ENCODE results near the gene ECHDC3.

ECHDC3 gene, protein sequence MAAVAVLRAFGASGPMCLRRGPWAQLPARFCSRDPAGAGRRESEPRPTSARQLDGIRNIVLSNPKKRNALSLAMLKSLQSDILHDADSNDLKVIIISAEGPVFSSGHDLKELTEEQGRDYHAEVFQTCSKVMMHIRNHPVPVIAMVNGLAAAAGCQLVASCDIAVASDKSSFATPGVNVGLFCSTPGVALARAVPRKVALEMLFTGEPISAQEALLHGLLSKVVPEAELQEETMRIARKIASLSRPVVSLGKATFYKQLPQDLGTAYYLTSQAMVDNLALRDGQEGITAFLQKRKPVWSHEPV

DNA sequence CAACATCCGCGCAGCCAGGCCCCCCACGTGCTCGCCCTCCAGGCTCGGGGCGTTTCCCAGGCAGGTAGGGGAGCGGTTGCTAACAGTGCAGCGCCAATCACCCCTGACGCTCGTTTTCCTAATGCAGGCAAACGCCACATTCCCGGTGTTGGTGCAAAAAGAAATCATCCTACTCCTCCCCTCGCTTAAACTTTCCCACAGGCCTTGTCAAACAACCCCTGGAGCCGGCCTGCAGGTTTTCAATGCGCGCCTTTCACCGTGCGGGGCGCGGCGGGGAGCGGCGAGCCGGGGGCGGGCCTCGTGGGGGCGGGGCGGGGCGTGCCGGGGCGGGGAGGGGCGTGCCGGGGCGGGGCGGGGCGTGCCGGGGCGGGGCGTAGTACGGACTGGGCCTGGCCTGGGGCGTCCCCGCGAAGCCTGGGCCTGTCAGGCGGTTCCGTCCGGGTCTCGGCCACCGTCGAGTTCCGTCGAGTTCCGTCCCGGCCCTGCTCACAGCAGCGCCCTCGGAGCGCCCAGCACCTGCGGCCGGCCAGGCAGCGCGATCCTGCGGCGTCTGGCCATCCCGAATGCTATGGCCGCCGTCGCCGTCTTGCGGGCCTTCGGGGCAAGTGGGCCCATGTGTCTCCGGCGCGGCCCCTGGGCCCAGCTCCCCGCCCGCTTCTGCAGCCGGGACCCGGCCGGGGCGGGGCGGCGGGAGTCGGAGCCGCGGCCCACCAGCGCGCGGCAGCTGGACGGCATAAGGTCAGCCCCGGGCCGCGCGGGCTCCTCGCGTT, at the start of gene ECHDC3:
TSS of gene ECHDC3 (plus strand) at position 374 of the 770 bp plus-strand sequence. CDS start at position 569, 195 bp downstream.
- H3K36me3 ChIP-seq (ENCODE audit: control insufficient read depth, low read length) = no peaks in the 10 kb centered on the region
- no peaks in the 10 kb centered on the region for H3K9me2 ChIP-seq (replicated peaks; ENCODE audit: control insufficient read depth, low read length)
- no peaks in the 10 kb centered on the region; the same call in 1 of the 2 replicates for H3K27me3 ChIP-seq (ENCODE audit: control insufficient read depth, low read length)
- no peaks in the 10 kb centered on the region for H4K20me1 ChIP-seq (ENCODE audit: control insufficient read depth, insufficient read depth, low read depth, low read length)
- H3K9me3 ChIP-seq (ENCODE audit: control insufficient read depth, insufficient read depth, low read length) = no peaks in the 10 kb centered on the region
- H3K79me2 ChIP-seq (ENCODE audit: control insufficient read depth, low read length) = no peaks in the 10 kb centered on the region
- H3K4me3 ChIP-seq (ENCODE audit: low read length) = peak within 1 kb of the TSS; percentile 54
- no peaks in the 10 kb centered on the region for H3F3A ChIP-seq (ENCODE audit: control insufficient read depth, insufficient read depth)
- no peak for TF ChIP-seq EZH2phosphoT487 (IDR thresholded peaks at IDR 0.05; ENCODE audit: borderline replicate concordance, low read length)
- TF ChIP-seq, protein P1, sequence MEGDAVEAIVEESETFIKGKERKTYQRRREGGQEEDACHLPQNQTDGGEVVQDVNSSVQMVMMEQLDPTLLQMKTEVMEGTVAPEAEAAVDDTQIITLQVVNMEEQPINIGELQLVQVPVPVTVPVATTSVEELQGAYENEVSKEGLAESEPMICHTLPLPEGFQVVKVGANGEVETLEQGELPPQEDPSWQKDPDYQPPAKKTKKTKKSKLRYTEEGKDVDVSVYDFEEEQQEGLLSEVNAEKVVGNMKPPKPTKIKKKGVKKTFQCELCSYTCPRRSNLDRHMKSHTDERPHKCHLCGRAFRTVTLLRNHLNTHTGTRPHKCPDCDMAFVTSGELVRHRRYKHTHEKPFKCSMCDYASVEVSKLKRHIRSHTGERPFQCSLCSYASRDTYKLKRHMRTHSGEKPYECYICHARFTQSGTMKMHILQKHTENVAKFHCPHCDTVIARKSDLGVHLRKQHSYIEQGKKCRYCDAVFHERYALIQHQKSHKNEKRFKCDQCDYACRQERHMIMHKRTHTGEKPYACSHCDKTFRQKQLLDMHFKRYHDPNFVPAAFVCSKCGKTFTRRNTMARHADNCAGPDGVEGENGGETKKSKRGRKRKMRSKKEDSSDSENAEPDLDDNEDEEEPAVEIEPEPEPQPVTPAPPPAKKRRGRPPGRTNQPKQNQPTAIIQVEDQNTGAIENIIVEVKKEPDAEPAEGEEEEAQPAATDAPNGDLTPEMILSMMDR (IDR thresholded peaks at IDR 0.05; ENCODE audit: low read depth, low read length, poor library complexity, severe bottlenecking) = no peak
- peak within 1 kb of the TSS; percentile 59 for H3K4me2 ChIP-seq (ENCODE audit: low read length)
- no peak within 1 kb of the TSS for H3K27ac ChIP-seq (ENCODE audit: low read depth, low read length)
- peaks cover 4% of the 10 kb centered on the region for H3K4me1 ChIP-seq (ENCODE audit: control insufficient read depth, low read length)

DNA sequence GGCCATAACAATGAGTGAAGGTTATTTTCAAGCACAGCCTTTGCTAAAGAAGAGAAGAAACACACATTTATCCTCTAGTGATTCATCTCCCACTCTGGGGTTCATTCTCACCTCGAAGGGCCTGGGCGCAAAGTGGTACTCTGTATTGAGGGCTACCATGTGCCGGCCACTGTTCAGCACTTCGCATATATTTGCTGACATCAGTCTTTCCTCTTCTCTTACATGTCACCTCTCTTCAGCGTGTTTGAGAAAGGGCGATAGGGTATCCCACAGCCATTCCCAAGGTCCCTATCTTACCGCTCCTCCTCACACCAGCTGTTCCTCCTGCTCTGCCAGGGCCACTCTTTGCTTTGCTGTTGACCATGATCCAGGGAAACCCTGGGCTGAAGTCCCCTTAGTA, 48.8 kb upstream of the ECHDC3 start:
- H3K27me3 ChIP-seq (ENCODE audit: control insufficient read depth, low read length) = no peaks in the 10 kb centered on the region
- no peak overlapping the region for H3K4me3 ChIP-seq (ENCODE audit: low read length)
- H3K27ac ChIP-seq (ENCODE audit: low read depth, low read length) = no peak overlapping the region
- peaks cover 39% of the 10 kb centered on the region for H3K4me1 ChIP-seq (ENCODE audit: control insufficient read depth, low read length)
- peaks cover 9% of the 10 kb centered on the region for H3F3A ChIP-seq (ENCODE audit: control insufficient read depth, insufficient read depth)
- H3K9me3 ChIP-seq (ENCODE audit: control insufficient read depth, insufficient read depth, low read length) = no peaks in the 10 kb centered on the region
- no peaks in the 10 kb centered on the region for H3K36me3 ChIP-seq (ENCODE audit: control insufficient read depth, low read length)
- no peaks in the 10 kb centered on the region for H3K9me2 ChIP-seq (replicated peaks; ENCODE audit: control insufficient read depth, low read length)
- no peak overlapping the region for H3K4me2 ChIP-seq (ENCODE audit: low read length)
- H3K79me2 ChIP-seq (ENCODE audit: control insufficient read depth, low read length) = no peaks in the 10 kb centered on the region
- no peaks in the 10 kb centered on the region for H4K20me1 ChIP-seq (ENCODE audit: control insufficient read depth, insufficient read depth, low read depth, low read length)
- TF ChIP-seq EZH2phosphoT487 (IDR thresholded peaks at IDR 0.05; ENCODE audit: borderline replicate concordance, low read length) = no peak
- TF ChIP-seq, protein P1 (IDR thresholded peaks at IDR 0.05; ENCODE audit: low read depth, low read length, poor library complexity, severe bottlenecking) = no peak

DNA sequence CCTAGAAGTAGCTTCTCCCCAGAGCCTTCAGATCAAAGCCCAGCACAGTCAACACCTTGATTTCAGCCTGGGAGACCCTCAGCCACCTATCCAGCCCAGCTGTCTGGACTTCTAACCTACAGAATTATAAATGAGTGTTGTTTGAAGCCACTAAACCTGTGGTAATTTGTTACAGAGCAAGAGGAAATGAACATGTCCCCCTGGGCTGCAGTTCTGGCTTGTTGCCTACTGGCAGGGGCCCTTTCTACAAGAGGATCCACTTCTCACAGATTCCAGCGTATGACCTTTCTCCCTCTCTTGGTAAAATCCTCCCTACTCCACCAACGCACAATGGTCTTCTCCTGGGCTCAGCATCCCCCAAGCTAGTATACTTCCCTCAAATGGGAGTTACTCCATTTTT, 46.4 kb upstream of the ECHDC3 start:
- Histone ChIP-seq H3K4me2 (ENCODE audit: low read length) (no peak overlapping the region), H3K9me2 (replicated peaks; ENCODE audit: control insufficient read depth, low read length) (no peaks in the 10 kb centered on the region), H3K9me3 (ENCODE audit: control insufficient read depth, insufficient read depth, low read length) (no peaks in the 10 kb centered on the region), H3K79me2 (ENCODE audit: control insufficient read depth, low read length) (no peaks in the 10 kb centered on the region), H3K27me3 (ENCODE audit: control insufficient read depth, low read length) (no peaks in the 10 kb centered on the region), H3K27ac (ENCODE audit: low read depth, low read length) (no peak overlapping the region), H3F3A (ENCODE audit: control insufficient read depth, insufficient read depth) (peaks cover 6% of the 10 kb centered on the region), H3K36me3 (ENCODE audit: control insufficient read depth, low read length) (no peaks in the 10 kb centered on the region), H3K4me3 (ENCODE audit: low read length) (no peak overlapping the region), H4K20me1 (ENCODE audit: control insufficient read depth, insufficient read depth, low read depth, low read length) (no peaks in the 10 kb centered on the region), H3K4me1 (ENCODE audit: control insufficient read depth, low read length) (peaks cover 44% of the 10 kb centered on the region)
- TF ChIP-seq, protein P1 (IDR thresholded peaks at IDR 0.05; ENCODE audit: low read depth, low read length, poor library complexity, severe bottlenecking) = no peak
- TF ChIP-seq EZH2phosphoT487 (IDR thresholded peaks at IDR 0.05; ENCODE audit: borderline replicate concordance, low read length) = no peak
